Stimulated activated CD4-positive, alpha-beta T cell treated with anti-CD3 and anti-CD28 coated beads, Interleukin-4, amount 100 ng/mL, for 24 hours (primary cell): Measurements from ENCODE around the gene MYO1A.
A peak's percentile ranks its signal among the peaks of the same experiment; 100 is the strongest.

Source experiments
- DNase-seq: peaks from one replicate; pipeline ENCODE4 v3.0.0-alpha.2; 2020

Gene MYO1A

DNA sequence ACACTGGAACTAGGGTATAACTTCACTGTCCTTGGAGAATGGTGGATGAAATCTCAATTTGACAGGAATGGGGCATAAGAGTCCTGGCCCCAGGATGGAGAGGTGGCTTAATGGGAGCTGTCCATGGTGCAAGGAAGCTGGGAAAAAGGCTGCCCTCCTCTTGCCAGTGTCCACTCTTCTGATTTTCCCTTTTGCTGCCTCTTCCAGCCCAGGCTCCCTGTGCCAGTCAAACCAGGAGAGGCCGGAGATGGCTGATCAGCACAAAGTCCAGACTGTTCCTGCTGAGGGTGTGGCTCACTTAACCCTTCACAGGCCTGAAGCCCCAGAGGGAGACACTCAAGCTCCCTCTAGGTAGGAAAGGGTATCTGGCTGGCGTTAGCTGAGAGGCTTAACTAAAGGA is at the start of gene MYO1A:
MYO1A (minus strand) TSS at position 240 of the 400 bp plus-strand sequence. CDS start 1,806 bp downstream, outside the sequence.
- no peak for DNase-seq

DNA sequence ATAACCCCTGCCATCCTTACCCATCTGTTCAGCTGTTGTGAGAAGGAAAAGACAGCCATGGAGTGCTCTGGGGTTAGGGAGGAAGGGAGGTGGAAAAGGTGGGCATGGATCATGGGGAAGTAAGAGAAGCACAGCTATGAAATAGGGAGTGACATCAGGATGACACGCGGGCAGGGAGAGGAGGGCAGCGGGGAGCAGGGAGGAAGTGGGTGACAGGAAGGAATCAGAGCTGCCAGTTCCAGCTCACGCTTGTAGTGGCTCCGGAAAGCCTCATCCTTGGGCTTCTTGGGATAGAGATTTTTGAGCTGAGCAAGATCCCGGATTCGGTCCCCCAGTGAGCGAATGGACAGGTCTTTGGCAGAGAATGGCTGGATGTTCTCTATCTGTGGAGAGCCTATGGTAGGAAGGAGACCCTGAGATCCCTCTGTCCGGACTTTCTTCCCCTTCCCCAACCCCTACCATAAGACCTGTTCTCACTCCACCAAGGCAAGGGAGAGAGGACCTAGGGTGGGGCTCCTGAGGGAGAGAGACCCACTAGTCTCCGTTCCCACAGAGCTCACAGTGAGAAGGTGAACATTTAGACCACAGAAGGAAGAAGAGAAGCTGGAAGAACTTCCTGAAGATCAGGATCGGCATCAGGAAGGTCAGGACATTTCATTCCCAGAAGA is 49.3 kb upstream of the MYO1A start:
- no peak for DNase-seq

DNA sequence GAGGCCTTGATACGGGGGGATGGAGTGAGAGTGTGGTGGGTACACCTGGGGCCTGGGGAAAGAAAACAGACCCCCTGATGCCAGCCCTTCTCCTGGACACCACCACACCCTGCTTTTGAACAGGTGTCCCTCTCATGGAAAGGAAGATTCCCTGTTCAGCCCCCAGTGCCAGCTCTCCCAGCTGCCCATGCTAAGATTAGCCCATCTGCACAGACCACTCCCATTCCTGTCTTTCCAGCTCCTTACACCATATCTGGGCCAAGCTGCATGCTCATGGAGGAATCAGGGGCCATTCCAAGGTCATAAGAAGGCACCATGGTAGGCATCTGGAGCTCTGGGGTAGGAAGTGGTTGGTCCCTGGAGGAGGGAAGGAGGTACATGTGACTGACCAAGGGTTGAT is 48.6 kb upstream of the MYO1A start:
- no peak for DNase-seq

DNA sequence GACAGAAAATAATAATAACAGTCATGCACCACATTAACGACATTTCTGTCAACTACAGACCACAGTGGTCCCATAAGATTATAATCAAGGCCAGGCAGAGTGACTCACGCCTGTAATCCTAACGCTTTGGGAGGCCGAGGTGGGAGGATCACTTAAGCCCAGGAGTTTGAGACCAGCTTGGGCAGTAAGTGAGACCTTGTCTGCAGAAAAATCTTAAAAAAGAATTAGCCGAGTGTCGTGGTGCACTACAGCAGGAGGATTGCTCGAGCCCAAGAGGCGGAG is 47.6 kb upstream of the MYO1A start:
- DNase-seq, result no peak

DNA sequence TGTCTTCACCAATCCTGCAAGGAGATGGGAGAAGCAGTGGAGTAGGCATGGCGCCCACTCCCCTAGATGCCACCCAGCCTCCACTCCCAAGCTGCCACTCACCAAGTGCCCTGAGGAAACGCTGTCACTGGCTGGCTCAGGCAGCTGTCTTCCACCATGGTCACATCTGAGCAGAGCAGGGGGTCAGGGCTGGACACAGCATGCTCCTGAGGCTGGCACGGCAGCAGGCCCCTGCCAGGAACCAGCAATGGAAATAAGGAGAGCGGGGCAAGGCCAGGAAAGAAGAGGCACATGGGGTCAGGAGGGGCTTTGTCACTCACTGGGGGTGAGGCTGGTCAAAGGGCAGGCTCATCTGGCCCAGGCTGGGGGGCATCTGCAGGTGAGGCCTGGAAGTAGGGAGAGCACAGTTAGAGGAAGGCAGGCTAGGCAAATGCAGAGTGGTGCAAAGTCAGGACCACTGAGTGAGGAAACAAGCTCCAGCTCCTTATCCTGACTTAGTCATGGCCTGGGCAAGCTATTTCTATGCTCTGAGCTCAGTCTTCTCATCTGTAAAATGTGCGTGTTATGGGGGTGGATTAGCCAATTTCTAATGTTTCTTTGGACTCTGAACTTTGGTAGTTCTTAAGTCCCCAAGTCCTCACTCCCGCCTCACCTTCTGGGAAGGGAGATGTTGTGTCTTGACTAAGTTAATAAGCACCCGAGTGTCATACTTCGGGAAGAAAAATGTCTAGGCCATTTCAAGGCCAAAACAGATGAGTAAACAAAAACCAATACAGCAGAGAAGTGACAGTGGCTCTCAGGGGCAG is 47.0 kb upstream of the MYO1A start:
- DNase-seq, result no peak

DNA sequence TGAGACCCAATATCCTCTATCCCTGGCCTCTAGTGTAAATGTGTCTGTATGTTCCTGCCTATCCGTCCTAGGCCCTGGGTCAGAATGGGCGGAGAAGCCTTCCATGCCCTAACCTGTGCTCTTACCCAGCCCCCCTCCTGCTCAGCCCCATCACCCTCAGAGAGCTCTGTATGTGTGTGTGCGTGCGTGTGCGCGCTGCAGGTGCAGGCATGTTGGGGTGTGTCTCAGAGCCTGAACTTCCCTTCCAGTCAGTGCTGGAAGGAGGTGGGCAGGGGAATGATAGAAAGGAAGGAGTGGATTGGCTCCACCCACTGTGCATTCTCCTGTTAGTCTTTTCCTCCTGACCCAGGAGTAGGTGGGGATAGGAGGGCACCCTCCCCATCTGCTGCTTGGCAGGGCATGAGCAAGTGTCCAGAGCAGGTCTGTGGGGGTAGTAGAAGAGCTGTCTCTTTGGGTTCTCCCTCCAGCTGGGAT is 46.2 kb upstream of the MYO1A start:
- DNase-seq, result no peak

GRCh38 chr12:57095440-57095839 is 45.5 kb upstream of the MYO1A start:
- no peak for DNase-seq

GRCh38 chr12:57094208-57095160 is 44.6 kb upstream of the MYO1A start:
- DNase-seq, result no peak

DNA sequence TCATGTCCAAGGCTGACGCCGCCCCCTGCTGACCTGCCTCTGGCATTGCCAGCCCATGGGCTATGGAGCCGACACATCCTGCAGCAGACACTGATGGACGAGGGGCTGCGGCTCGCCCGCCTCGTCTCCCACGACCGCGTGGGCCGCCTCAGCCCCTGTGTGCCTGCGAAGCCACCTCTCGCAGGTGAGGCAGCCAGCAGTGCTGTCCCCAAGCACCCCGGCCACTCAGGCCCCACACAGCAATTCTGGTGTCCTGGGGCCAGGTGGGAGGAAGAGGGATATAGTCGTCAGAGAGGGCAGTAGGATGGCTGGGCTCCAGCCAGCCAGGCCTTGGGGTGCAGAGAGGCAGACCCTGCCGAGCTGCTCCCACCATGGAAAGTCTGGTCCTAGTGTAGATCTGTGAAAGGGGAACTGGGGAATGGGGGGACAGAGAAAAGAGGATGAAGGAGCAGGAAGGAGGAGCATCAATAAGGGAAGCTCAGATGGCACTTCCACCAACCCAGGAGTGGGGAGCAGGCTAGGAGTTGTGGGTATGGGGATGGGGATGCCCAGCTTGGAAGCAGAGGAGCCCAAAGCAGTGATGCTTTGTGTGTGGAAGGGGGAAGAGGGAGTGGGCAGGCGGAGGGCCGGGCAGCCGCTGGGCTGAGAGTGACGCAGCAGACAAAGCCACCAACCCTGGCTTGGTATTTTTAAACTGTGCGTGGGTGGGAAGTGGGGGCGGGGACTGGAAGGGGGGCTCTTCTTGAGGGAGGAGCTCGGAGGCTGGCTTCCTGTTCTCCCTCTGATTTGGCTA is 43.7 kb upstream of the MYO1A start:
- peak; percentile 74 for DNase-seq

- no peak for DNase-seq
These were observed 43.0 kb upstream of the MYO1A start for GRCh38 chr12:57092876-57093414.

GRCh38 chr12:57092529-57092862 is 42.6 kb upstream of the MYO1A start:
- DNase-seq, result no peak

GRCh38 chr12:57091638-57092528 is 42.0 kb upstream of the MYO1A start:
- no peak for DNase-seq

DNA sequence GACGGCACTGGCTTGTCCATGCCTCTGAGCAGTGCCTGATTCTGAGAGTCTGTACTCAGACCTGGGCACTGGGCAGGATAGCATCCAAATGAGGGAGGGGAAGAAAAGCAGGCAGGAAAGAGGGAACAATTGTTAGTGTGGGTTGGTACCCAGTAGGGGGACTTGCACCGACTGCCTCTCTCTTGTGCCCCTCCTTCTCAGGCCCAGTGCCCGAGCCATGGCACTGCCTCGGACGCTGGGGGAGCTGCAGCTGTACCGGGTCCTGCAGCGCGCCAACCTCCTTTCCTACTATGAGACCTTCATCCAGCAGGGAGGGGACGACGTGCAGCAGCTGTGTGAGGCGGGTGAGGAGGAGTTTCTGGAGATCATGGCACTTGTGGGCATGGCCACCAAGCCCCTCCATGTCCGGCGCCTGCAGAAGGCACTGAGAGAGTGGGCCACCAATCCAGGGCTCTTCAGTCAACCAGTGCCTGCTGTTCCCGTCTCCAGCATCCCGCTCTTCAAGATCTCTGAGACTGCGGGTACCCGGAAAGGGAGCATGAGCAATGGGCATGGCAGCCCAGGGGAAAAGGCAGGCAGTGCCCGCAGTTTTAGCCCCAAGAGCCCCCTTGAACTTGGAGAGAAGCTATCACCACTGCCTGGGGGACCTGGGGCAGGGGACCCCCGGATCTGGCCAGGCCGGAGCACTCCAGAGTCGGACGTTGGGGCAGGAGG is 41.2 kb upstream of the MYO1A start:
- no peak for DNase-seq

DNA sequence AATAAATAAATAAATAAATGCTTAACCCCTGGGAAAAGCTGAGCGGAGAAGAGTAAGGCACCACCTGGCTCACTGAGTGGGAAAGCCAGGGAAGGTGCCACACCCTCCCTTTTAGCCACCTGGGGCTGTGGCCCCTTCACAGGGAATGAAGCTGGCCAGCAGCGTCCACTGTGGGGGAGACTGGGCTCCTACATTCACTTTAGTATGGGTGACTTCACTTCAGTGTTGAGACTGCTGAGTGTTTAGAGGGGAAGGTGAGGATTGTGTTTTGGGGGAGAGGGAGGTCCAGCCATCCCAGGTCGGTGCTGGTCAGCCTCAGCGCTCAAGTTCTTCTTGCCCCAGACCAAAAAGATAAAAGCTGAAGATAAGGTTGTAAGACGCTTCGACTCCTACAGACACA is 40.6 kb upstream of the MYO1A start:
- no peak for DNase-seq

GRCh38 chr12:57089271-57090245 is 39.6 kb upstream of the MYO1A start:
- DNase-seq, result peak; percentile 67

DNA sequence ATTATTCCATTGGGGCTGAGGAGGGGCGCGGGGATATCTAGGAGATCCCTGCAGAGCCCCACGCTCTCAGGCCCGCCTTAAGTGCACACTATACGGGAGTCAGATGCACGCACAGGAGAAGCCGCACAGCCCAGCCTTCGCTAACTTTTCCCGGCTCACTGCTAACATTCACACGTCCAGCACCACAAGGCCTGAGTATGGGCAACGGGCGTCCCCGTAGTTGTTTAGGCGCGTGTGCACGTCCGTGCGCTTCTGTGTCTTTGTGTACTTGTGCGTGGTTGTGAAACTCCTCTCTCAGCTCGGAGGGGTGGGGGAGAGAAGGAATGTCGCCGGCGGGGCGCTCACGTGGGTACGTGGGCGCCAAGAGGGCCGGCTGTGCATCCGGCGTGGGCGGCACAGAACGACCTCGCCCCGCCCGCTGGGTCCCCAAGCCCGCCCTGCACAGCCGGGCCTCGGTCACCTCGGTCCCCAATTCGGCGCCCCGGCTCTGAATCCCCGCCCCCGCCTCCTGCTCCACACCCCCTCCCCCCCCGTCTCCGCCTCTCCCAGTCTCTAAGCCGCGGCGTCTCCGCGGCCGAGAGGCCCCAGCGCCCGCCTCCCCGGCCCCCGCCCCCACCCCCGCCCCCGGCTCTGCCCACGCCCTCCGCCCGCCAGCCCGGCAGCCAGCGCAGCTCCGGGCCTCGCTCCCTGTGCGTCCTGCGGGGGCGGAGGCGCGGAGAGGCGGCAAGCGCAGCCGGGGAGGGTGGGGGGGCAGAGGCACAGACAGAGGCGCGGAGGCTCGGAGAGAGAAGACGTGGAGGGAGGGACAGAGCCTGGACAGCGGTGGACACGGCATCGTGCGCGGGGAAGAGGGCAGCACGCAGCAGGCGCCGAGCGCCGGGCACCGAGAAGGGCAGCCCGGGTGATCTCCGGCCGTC is 38.7 kb upstream of the MYO1A start, which contains the start of gene NAB2:
NAB2 (plus strand) TSS at position 761 of the 917 bp plus-strand sequence. CDS start 158 bp downstream, outside the sequence.
- peak; percentile 83 for DNase-seq

GRCh38 chr12:57087691-57088353 is 37.9 kb upstream of the MYO1A start:
- DNase-seq, result peak; percentile 82
